ENCODE measurements around the gene ZSWIM6.
A peak's percentile ranks its signal among the peaks of the same experiment; 100 is the strongest.

Gene ZSWIM6

GRCh38 chr5:61328791-61329549, 3.1 kb upstream of the ZSWIM6 start:
- peak in 7 of 42 donors; percentile 17 to 62 (median 41) for DNase-seq
- intact Hi-C loops (cut with DNase I): loop anchor here (10.0 kb wide), 1 partner anchor 486 kb away; no protein-coding TSS in a partner anchor

DNA sequence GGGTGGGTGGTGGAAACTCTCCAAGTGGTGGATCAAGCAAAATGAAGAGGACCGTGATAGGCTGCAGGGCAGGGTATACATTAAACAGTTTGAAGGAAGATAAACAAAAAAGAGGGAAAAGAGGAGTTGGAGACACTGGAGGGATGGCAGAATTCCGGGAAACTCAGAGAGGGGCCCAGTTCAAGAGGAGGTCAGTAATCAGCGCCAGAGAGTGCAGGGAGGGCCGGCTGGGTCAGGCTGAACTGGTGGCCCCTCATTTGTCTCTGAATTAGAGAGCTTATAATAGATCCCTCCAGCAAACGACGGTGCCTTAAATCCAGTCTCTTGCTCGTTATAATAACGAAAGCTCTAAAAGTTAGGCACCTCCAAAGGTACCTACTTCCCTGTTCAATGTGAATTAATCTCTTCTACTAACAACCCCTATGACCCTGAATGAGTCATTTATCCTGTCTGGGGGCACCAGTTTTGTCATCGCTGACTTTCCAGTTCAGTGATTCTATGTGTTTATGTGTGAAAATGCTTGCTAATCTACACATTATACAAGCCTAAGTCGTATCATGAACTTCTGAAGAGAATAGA, 2.4 kb upstream of the ZSWIM6 start:
- no peak for DNase-seq
- intact Hi-C loops (cut with DNase I): loop anchor here (5.0 to 10.0 kb wide), 4 partner anchors 83 to 485 kb away; partner anchors contain the start of gene SMIM15

DNA sequence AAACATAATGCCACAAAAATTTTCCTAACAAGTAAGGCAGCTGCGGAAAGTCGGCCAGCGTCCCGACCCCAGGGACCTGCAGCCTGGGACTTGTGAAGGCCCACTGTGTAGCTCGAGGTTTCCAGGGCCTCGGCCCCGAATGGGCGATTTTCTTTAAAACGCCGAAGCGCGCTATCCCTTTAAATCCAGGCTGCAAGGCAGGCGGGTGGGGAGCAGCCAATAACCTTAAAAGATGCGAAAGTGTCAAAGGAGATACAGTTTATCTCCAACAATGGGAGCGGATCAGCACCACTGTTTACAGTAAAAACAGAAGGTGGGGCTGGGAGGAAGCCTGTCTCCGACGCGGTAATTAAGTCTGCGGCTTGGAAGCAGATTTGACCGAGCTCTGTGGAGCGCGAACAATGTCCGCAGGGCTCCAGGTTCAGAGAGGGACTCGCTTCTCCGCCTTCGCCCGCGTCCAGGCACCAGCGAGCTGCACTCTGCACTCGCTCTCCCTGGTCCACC, 1.7 kb upstream of the ZSWIM6 start:
- peak in 37 of 42 donors; percentile 15 to 73 (median 50) for DNase-seq
- intact Hi-C loops (cut with DNase I): loop anchor here (5.0 kb wide), 3 partner anchors 82 to 307 kb away; partner anchors contain the start of gene SMIM15

- DNase-seq: peak; percentile 33 to 87 (median 76)
- intact Hi-C loops (cut with DNase I): loop anchor here (5.0 kb wide), 3 partner anchors 81 to 306 kb away; partner anchors contain the start of gene SMIM15
Measured at GRCh38 chr5:61330845-61331406, 1.1 kb upstream of the ZSWIM6 start.

DNA sequence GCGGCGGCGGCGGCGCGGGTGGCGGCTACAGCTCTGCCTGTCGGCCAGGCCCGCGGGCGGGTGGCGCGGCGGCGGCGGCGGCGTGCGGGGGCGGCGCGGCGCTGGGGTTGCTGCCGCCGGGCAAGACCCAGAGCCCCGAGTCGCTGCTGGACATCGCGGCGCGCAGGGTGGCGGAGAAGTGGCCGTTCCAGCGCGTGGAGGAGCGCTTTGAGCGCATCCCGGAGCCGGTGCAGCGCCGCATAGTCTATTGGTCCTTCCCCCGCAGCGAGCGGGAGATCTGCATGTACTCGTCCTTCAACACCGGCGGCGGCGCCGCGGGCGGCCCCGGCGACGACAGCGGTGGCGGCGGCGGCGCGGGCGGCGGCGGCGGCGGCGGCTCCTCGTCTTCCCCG, 296 bp downstream of the ZSWIM6 start:
- peak in 32 of 42 donors; percentile 26 to 74 (median 44) for DNase-seq
- intact Hi-C loops (cut with DNase I): loop anchor here (5.0 kb wide), 3 partner anchors 80 to 305 kb away; partner anchors contain the start of gene SMIM15

DNA sequence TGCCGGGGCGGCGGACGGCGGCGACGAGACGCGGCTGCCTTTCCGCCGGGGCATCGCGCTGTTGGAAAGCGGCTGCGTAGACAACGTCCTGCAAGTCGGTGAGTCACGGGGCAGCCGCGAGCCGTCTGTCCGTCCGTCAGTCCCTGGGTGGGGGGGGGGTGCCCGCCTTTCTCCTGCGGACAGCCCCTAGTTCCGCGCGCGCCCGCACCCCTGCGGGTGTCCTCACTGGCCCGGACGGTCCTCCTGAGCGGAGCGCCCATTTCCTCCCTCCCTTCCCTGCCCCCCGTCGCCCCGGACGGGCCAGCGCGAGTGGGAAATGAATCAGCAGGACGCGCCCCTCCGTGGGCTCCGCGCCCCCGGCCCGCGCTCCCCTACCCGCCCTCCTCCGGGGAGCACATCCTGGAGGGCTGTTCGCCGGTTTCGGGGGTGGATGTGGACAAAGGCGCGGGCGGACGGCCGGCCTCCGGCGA, 828 bp downstream of the ZSWIM6 start:
- intact Hi-C loops (cut with DNase I): loop anchor here (5.0 kb wide), 3 partner anchors 79 to 304 kb away; partner anchors contain the start of gene SMIM15
- peak in 31 of 42 donors; percentile 10 to 66 (median 41) for DNase-seq

DNA sequence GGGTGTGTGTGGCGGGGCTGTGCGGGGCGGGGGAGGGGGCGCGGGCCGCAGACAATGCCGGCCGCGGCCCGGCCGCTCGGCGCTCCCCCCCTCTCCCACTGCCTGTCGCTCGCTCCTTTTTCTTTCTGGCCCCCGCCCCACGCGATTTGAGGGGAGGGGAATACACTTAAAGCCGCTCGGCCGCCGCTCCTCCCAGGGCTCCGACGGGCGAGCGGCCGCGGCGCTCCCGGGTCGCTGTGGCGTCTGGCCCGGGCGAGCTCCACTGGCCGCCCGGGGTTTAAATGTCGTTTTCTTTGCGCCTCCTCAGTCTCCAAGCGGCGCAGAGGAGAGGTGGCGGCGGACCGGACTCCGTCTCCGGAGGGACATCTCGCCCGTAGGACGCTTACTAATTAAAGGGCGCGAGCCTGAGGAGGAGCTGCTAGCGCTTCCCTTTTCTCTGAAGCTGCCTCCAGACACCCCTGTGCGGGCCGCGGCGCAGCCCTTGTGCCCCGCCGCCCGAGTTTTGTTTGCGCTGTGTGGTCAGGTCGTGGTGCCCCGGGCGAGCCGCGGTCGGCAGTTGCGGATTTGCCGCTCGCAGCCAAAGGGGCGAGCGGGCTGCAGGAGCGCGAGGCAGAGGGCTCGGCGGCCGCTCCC, 1.4 kb downstream of the ZSWIM6 start:
- intact Hi-C loops (cut with DNase I): loop anchor here (5.0 kb wide), 3 partner anchors 79 to 304 kb away; partner anchors contain the start of gene SMIM15
- DNase-seq: peak in 32 of 42 donors; percentile 17 to 76 (median 42)

DNA sequence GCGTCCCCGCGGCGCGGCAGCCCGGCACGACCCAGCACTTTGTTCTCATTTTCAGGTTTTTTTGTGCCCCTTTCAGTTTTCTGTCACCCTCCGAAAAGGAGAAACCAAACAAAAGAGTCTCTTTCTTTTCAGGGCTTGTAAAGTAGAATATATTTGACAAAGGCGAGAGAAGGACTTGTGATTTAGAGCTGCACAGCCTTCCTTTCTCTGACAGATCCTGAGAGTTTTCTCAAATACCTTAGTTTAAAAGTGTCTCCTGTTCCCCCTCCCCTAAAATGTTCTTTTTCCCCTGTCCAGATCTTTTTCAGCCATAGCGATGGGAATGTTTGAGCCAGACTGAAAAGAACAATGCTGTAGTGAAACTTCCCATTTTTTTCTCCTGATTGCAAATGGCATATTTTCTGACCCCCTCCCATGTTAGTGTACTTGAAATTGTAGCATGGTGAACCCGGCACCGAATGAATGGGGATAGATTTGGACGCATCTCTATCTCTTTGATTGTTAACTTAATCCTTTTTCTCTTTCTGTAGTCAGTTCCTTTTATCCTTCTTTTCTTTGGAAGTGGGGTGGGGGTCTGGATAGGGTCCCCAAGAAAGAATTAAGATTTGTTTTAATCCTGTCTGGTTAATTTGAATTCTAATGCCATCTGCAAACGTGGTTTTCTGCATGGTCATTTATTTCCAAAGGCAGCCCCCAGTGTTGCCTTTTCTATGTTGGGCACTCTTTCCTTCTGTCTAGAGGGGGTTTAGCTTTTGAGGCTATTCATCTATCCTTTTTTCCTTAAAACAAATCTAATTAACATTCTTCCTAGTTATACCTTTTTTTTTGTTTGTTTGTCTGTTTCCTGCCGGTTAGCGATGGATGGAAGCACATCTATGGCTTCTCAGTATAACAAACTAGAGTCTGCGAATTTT, 2.2 kb downstream of the ZSWIM6 start:
- intact Hi-C loops (cut with DNase I): loop anchor here (5.0 kb wide), 3 partner anchors 78 to 303 kb away; partner anchors contain the start of gene SMIM15
- no peak for DNase-seq

- intact Hi-C loops (cut with DNase I): loop anchor here (5.0 kb wide), 3 partner anchors 77 to 302 kb away; partner anchors contain the start of gene SMIM15
- peak in 5 of 42 donors; percentile 15 to 51 (median 36) for DNase-seq
Measured at GRCh38 chr5:61334868-61335615, 3.0 kb downstream of the ZSWIM6 start.

DNA sequence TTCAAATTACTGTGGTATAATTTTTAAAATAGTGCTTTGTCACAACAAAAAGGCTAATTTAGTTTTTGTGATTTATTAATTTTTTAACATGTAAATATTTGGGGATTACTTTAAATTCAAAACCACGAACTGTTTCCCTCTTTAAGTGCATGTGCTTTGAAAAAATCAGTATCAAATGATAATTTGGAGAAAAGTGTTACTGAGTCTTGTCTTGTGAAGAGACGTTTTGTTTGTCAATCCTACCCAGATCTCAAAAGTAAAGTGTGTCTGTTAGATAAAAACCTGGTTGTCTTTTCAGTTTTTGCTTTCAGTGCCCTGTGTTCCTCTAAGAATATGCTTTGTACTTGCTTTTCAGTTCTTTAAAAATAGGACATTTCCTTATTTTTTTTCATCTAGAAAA, 7.7 kb downstream of the ZSWIM6 start:
- DNase-seq: no peak
- intact Hi-C loops (cut with DNase I): no loop called here

DNA sequence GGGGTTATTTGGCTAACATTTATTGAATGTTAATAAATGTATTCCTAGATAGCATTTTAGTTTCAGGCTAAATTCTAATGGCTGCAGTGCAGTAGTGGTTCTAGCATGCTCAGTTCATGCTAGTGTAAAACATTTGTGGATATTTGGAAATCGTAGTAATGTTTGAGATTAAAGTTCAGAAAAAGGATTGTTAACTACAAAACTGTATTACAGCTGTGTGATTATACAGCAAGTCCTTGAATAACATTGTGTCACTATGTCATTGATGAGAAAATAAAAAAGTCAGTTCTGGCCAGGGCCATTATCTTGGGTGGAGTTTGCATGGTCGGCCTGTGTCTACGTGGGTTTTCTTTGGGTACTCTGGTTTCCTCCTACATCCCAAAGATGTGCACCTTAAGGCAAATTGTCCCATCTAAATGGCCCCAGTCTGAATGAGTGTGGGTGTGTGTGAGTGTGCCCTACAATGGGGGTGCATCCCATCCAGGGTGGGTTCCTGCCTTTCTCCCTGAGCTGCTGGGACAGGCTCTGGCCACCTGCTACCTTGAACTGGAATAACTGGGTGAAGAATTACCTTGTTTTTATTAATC, 8.8 kb downstream of the ZSWIM6 start:
- intact Hi-C loops (cut with DNase I): no loop called here
- no peak for DNase-seq

DNA sequence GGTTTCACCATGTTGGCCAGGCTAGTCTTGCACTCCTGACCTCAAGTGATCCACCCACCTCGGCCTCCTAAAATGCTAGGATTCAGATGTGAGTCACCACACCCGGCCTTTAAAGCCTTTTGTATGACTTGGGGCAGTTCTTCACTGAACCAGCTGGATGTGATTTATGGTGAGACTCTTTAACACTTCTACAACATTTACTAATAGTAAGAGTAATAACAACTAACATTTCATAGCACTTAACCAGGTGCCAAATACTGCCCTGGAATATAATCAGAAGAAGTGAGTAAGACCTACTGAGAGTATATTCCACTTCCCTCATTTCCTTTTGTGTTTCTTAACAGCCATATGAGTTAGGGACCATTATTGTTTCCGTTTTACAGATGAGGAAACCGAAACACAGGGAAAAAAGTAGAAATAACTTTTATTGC, 10.0 kb downstream of the ZSWIM6 start:
- intact Hi-C loops (cut with DNase I): no loop called here
- no peak for DNase-seq

DNA sequence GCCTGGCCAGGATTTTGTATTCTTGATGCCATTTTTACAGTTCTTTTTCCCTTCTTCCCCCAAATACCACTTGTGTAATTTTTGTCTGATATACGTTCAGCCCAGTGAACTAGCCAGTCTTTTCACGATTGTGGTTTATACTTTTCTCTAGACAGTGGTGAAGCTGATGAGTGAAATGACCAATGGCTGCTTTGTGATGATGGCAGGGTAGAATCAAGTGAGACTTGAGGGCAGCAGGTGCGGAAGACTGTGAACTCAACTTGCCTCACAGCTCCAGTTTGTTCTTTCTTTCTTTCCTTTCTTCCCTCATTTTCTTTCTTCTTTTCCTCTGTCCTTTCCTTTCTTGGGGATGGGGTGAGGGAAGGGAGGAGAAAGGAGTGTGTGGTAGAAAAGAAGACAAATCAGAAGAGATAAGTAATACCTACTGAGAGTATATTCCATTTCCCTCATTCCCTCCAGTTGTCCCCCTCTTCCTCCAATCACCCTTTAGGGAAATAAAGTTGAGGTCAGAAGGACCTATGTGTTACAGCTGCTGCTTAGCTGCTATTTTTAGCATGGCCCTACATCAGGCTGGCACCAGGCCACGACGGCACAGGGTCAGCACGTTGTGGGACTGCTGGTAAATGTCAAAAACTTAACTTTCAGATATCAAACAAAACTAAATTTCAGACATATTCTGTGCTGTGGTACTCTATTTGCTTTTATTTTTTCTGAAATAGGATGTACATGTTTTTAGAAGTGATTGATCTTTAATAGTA, 12.3 kb downstream of the ZSWIM6 start:
- intact Hi-C loops (cut with DNase I): no loop called here
- no peak for DNase-seq

- intact Hi-C loops (cut with DNase I): no loop called here
- DNase-seq: no peak
Measured at GRCh38 chr5:61346511-61346910, 14.5 kb downstream of the ZSWIM6 start.

GRCh38 chr5:61347080-61347479, 15.0 kb downstream of the ZSWIM6 start:
- intact Hi-C loops (cut with DNase I): no loop called here
- DNase-seq: no peak

DNA sequence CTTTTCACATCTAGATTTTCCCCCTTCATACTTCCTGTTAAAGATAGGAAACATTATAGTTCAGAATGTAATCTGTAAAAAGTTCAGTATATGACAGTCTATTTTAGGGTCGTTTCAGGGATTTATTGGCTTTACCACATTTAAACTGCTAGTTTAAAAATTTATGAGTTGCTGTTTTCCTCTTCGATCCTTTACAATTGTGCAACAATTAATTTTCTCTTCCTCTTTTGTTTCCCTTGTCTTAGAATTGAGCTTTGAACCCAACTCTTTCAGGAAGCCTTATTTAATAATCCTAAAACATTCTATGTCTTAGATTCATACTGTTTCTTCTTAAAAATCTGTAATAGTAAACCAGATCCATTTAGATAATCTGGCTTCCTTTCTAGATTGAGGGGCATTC, 16.4 kb downstream of the ZSWIM6 start:
- intact Hi-C loops (cut with DNase I): no loop called here
- DNase-seq: no peak
